HEK293 (cell line): ENCODE measurements around the gene PSMD8.

Experiments
- HOXC10 ChIP-seq: sonication (generic); formaldehyde crosslinking; IDR thresholded peaks from 2 replicates; pipeline ENCODE4 v1.8.1; 2023; ENCODE audit warnings: mild to moderate bottlenecking, missing genetic modification reagents
- TCF7L2 ChIP-seq: IDR thresholded peaks from 2 replicates; pipeline ENCODE4 v1.6.1; 2011; ENCODE audit warnings: low read depth, mild to moderate bottlenecking, inconsistent platforms, low read length, moderate library complexity, borderline replicate concordance
- ZFHX2 ChIP-seq: fragments of 450-650 bp; formaldehyde crosslinking; conservative IDR thresholded peaks from 2 replicates; pipeline ENCODE4 v1.5.1; 2016; ENCODE audit warnings: missing biosample characterization, missing genetic modification characterization
- ZFP41 ChIP-seq: fragments of 450-650 bp; formaldehyde crosslinking; IDR thresholded peaks from 2 replicates; pipeline ENCODE4 v1.5.1; 2016; ENCODE audit warnings: missing biosample characterization, missing genetic modification characterization, borderline replicate concordance
- ZNF114 ChIP-seq: fragments of 450-650 bp; formaldehyde crosslinking; IDR thresholded peaks from 2 replicates; pipeline ENCODE4 v1.5.0; 2017; ENCODE audit warnings: missing biosample characterization, missing genetic modification characterization
- ZNF157 ChIP-seq: fragments of 450-650 bp; formaldehyde crosslinking; IDR thresholded peaks from 2 replicates; pipeline ENCODE4 v1.5.1; 2016; ENCODE audit warnings: missing biosample characterization, missing genetic modification characterization
- ZNF184 ChIP-seq: fragments of 450-650 bp; IDR thresholded peaks from 2 replicates; pipeline ENCODE4 v1.5.1; 2018; ENCODE audit warnings: missing biosample characterization, mild to moderate bottlenecking, missing genetic modification characterization
- ZNF324 ChIP-seq: fragments of 450-650 bp; formaldehyde crosslinking; IDR thresholded peaks from 2 replicates; pipeline ENCODE4 v1.5.1; 2016; ENCODE audit warnings: missing biosample characterization, missing genetic modification characterization
- TF ChIP-seq, protein P1 (sequence below): fragments of 450-650 bp; formaldehyde crosslinking; IDR thresholded peaks from 2 replicates; pipeline ENCODE4 v1.5.1; 2016; ENCODE audit warnings: missing biosample characterization, missing genetic modification characterization

- TF ChIP-seq ZNF324 = peak; percentile 32; the same call in 1 of the 2 replicates
- TF ChIP-seq HOXC10 (CRISPR knock-in tag) = no peak; the same call in 1 of the 2 replicates
- TF ChIP-seq, protein P1, sequence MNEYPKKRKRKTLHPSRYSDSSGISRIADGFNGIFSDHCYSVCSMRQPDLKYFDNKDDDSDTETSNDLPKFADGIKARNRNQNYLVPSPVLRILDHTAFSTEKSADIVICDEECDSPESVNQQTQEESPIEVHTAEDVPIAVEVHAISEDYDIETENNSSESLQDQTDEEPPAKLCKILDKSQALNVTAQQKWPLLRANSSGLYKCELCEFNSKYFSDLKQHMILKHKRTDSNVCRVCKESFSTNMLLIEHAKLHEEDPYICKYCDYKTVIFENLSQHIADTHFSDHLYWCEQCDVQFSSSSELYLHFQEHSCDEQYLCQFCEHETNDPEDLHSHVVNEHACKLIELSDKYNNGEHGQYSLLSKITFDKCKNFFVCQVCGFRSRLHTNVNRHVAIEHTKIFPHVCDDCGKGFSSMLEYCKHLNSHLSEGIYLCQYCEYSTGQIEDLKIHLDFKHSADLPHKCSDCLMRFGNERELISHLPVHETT (tag by site-specific recombination) = peak; percentile 81; the same call in 1 of the 2 replicates
- no peak for TF ChIP-seq ZNF157
- peak; percentile 75; the same call in 1 of the 2 replicates for TF ChIP-seq TCF7L2
- TF ChIP-seq ZNF114 (tag by site-specific recombination) = no peak
- TF ChIP-seq ZFHX2 (tag by site-specific recombination) = peak; percentile 98
- TF ChIP-seq ZFP41 (tag by site-specific recombination) = no peak
- no peak for TF ChIP-seq ZNF184 (tag by site-specific recombination)
These were observed at the start of gene PSMD8 for GRCh38 chr19:38374332-38375097.
